Smooth muscle cell (in vitro differentiated cells): ENCODE data around the gene KIAA1755. TPM values are rescaled to one million over a fixed set of nuclear protein-coding genes. Genes with fewer than 3 reads are reported as not detected.
A peak's percentile ranks its signal among the peaks of the same experiment; 100 is the strongest.

ENCODE experiments used
- DNase-seq: peaks from one replicate; lab custom pipeline; 2025; ENCODE audit not compliant: unreplicated experiment; lab: John Stamatoyannopoulos, UW
- H2AFZ ChIP-seq: fragments of 200-600 bp; sonication (generic); 2 replicates; pipeline ENCODE4 v1.6.0; 2016; ENCODE audit warnings: antibody characterized with exemption, low read depth, mild to moderate bottlenecking
- H3F3A ChIP-seq: fragments of 200-600 bp; sonication (generic); 2 replicates; pipeline ENCODE4 v1.6.0; 2017; ENCODE audit warnings: antibody characterized with exemption, low read depth
- H3K27ac ChIP-seq: fragments of 200-600 bp; sonication (generic); 2 replicates; pipeline ENCODE4 v1.5.1; 2016; ENCODE audit warnings: low read depth, mild to moderate bottlenecking
- H3K27me3 ChIP-seq: fragments of 200-600 bp; sonication (generic); 2 replicates; pipeline ENCODE4 v1.6.1; 2016; ENCODE audit warnings: low read depth, mild to moderate bottlenecking
- H3K36me3 ChIP-seq: fragments of 200-600 bp; sonication (generic); 2 replicates; pipeline ENCODE4 v1.5.1; 2016; ENCODE audit warnings: low read depth
- H3K4me1 ChIP-seq: fragments of 200-600 bp; sonication (generic); 2 replicates; pipeline ENCODE4 v1.5.1; 2016; ENCODE audit warnings: low read depth
- H3K4me2 ChIP-seq: fragments of 200-600 bp; sonication (generic); 2 replicates; pipeline ENCODE4 v1.6.0; 2016; ENCODE audit warnings: mild to moderate bottlenecking
- H3K4me3 ChIP-seq: fragments of 200-600 bp; sonication (generic); 2 replicates; pipeline ENCODE4 v1.5.1; 2016; ENCODE audit warnings: mild to moderate bottlenecking
- H3K79me2 ChIP-seq: fragments of 200-600 bp; sonication (generic); 2 replicates; pipeline ENCODE4 v1.6.0; 2016; ENCODE audit warnings: low read depth, mild to moderate bottlenecking
- H3K9ac ChIP-seq: fragments of 200-600 bp; sonication (generic); 2 replicates; pipeline ENCODE4 v1.6.0; 2016; ENCODE audit warnings: low read depth
- H3K9me3 ChIP-seq: fragments of 200-600 bp; sonication (generic); replicated peaks from 2 replicates; pipeline ENCODE4 v1.5.1; 2016; ENCODE audit warnings: low read depth
- H4K20me1 ChIP-seq: fragments of 200-600 bp; sonication (generic); 2 replicates; pipeline ENCODE4 v1.6.0; 2016; ENCODE audit warnings: low read depth
- CTCF ChIP-seq: fragments of 200-600 bp; sonication (generic); IDR thresholded peaks from 2 replicates; pipeline ENCODE4 v1.5.1; 2017; ENCODE audit warnings: borderline replicate concordance, mild to moderate bottlenecking, antibody characterized with exemption; ENCODE audit not compliant: insufficient read depth, poor library complexity, severe bottlenecking
- WGBS: methylation state at CpG from one replicate; pipeline ENCODE4 v1.1.7; 2016; ENCODE audit warnings: low lambda C conversion rate; 5-methylcytosine and 5-hydroxymethylcytosine counted together
- polyA plus RNA-seq: library from polyadenylated mRNA; unstranded; fragments of >200 nt; fragmentation: Nextera tagmentation; extraction: Ambion mirVana; gene quantifications from 2 replicates; pipeline ENCODE4 v1.2.1, GENCODE V29; 2016
- total RNA-seq: library from RNA; depleted of rRNA; stranded (reverse); fragments of >200 nt; gene quantifications from 2 replicates; pipeline ENCODE4 v1.2.3, GENCODE V29; 2014

Gene KIAA1755
- total and polyA plus RNA-seq, 2 experiments from 2014 or later = 0.17 TPM; not detected in 1

DNA sequence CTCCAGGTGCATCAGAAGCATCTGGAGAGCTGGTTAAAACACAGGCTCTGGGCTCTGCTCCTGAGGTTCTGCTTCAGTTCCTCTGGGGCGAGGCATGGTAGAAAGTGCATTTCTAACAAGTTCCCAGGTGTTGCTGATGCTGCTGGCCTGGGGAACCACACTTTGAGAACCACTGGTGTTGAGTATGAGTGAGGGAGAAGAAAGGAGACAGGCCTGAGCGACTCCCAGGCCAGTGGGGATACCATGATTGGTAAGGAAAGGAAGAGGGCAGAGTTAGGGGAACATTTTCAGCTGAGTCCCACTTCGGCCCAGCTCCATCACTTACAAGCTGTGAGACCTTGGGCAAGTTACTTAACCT lies 36.8 kb downstream of the KIAA1755 start:
- Histone ChIP-seq H3K9ac (no peak overlapping the region), H3K4me2 (no peak overlapping the region), H3K4me3 (no peak overlapping the region), H3K79me2 (no peaks in the 10 kb centered on the region), H4K20me1 (no peaks in the 10 kb centered on the region), H3K27me3 (no peaks in the 10 kb centered on the region), H3K4me1 (no peaks in the 10 kb centered on the region), H3K9me3 (no peaks in the 10 kb centered on the region), H3K27ac (no peak overlapping the region), H2AFZ (no peak overlapping the region), H3K36me3 (no peaks in the 10 kb centered on the region), H3F3A (no peaks in the 10 kb centered on the region)
- TF ChIP-seq CTCF = no peak
- WGBS = 91% methylated on average over 3 of the region's 3 CpGs
- no peak for DNase-seq

GRCh38 chr20:38222923-38223742 lies 37.4 kb downstream of the KIAA1755 start:
- H3F3A ChIP-seq = peaks cover 6% of the 10 kb centered on the region
- H3K9ac ChIP-seq = no peak overlapping the region
- H2AFZ ChIP-seq = no peak overlapping the region
- H3K4me3 ChIP-seq = no peak overlapping the region
- no peaks in the 10 kb centered on the region for H3K27me3 ChIP-seq
- H4K20me1 ChIP-seq = no peaks in the 10 kb centered on the region
- H3K4me2 ChIP-seq = no peak overlapping the region
- 77% methylated on average over 7 of the region's 7 CpGs for WGBS
- H3K36me3 ChIP-seq = no peaks in the 10 kb centered on the region
- H3K9me3 ChIP-seq = no peaks in the 10 kb centered on the region
- H3K27ac ChIP-seq = no peak overlapping the region
- peaks cover 2% of the 10 kb centered on the region for H3K4me1 ChIP-seq
- DNase-seq = no peak
- no peaks in the 10 kb centered on the region for H3K79me2 ChIP-seq
- TF ChIP-seq CTCF = no peak

GRCh38 chr20:38222231-38222922 lies 38.2 kb downstream of the KIAA1755 start:
- peaks cover 10% of the 10 kb centered on the region for H3F3A ChIP-seq
- H3K9me3 ChIP-seq = no peaks in the 10 kb centered on the region
- H3K36me3 ChIP-seq = no peaks in the 10 kb centered on the region
- no peak overlapping the region for H3K27ac ChIP-seq
- no peaks in the 10 kb centered on the region for H3K79me2 ChIP-seq
- no peak overlapping the region for H3K9ac ChIP-seq
- peak; percentile 95 for TF ChIP-seq CTCF
- peak; percentile 28 for DNase-seq
- peaks cover 5% of the 10 kb centered on the region for H3K4me1 ChIP-seq
- no peaks in the 10 kb centered on the region for H3K27me3 ChIP-seq
- no peak overlapping the region for H3K4me2 ChIP-seq
- no peak overlapping the region for H3K4me3 ChIP-seq
- H2AFZ ChIP-seq = no peak overlapping the region
- no peaks in the 10 kb centered on the region for H4K20me1 ChIP-seq
- 64% methylated on average over 12 of the region's 12 CpGs for WGBS
